AG04449 (cell line): ENCODE measurements around the gene ATG16L1.

Experiments
- CTCF ChIA-PET: fragments of 350-600 bp; formaldehyde crosslinking; extraction: SDS; loops from one replicate; lab custom pipeline; 2021; ENCODE audit warnings: antibody characterized with exemption; lab: Yijun Ruan, JAX
- POLR2A ChIA-PET: fragments of 400-600, 350-600 bp; formaldehyde crosslinking; extraction: SDS; loops from one replicate; lab custom pipeline; 2020; ENCODE audit warnings: antibody characterized with exemption, inconsistent platforms; lab: Yijun Ruan, JAX
- DNase-seq: peaks from one replicate; pipeline ENCODE4 v3.0.0-alpha.2; 2010; ENCODE audit warnings: low read depth, low spot score
- H3K4me3 ChIP-seq: 2 replicates; pipeline ENCODE4 v1.5.1; 2011; ENCODE audit warnings: low read depth, mild to moderate bottlenecking, control low read depth, low read length
- CTCF ChIP-seq: IDR thresholded peaks from one replicate; pipeline ENCODE4 v1.5.1; 2011; ENCODE audit warnings: mild to moderate bottlenecking, moderate library complexity, low read length, control low read depth, inconsistent platforms; ENCODE audit not compliant: insufficient read depth; ENCODE audit errors: missing control alignments

Gene ATG16L1

GRCh38 chr2:233343171-233343705 lies 91.8 kb downstream of the ATG16L1 start:
- DNase-seq = no peak
- POLR2A ChIA-PET = no interaction called here
- no peak for TF ChIP-seq CTCF
- CTCF ChIA-PET = interaction anchor here (5.1 kb wide), 1 partner anchor 11 kb away, joined by 38 read pairs; the partner anchor contains the start of gene DGKD
- H3K4me3 ChIP-seq = no peak overlapping the region
